SK-N-SH (cell line): Measurements from ENCODE around the gene NFIX. TPM values are rescaled to one million over a fixed set of nuclear protein-coding genes. Genes with fewer than 3 reads are reported as not detected.
A peak's percentile ranks its signal among the peaks of the same experiment; 100 is the strongest.

Experiments
- CTCF ChIA-PET: fragments of 300-600, 350-600 bp; formaldehyde crosslinking; extraction: SDS; loops from one replicate; lab custom pipeline; 2021; lab: Yijun Ruan, JAX
- POLR2A ChIA-PET: fragments of 350-600 bp; sonication (Branson Sonifier 250); formaldehyde crosslinking; extraction: SDS; loops from one replicate; lab custom pipeline; 2020; ENCODE audit warnings: antibody characterized with exemption, inconsistent platforms; lab: Yijun Ruan, JAX
- DNase-seq: peaks from one replicate; pipeline ENCODE4 v3.0.0; 2012
- H2AFZ ChIP-seq: fragments of 200-600 bp; sonication (generic); 2 replicates; pipeline ENCODE4 v1.8.1; 2016; ENCODE audit warnings: antibody characterized with exemption, mild to moderate bottlenecking, low read depth
- H3F3A ChIP-seq: fragments of 200-600 bp; sonication (generic); replicated peaks from 2 replicates; pipeline ENCODE3; 2016; ENCODE audit warnings: antibody characterized with exemption, mild to moderate bottlenecking; ENCODE audit not compliant: insufficient read depth
- H3K27ac ChIP-seq, 2 experiments: fragments of 200-500 bp in 1 of 2; fragments of 200-600 bp in 1 of 2; sonication (Bioruptor generic) in 1 of 2; sonication (generic), shearing (Covaris generic) in 1 of 2; 2 replicates each; pipeline versions ENCODE4 v1.5.1 to v1.6.1; 2014 to 2016; ENCODE audit warnings: low read depth in 2 of 2, inconsistent platforms in 1 of 2, low read length in 1 of 2, mild to moderate bottlenecking in 1 of 2, mixed read lengths in 1 of 2
- H3K27me3 ChIP-seq: fragments of 200-600 bp; sonication (generic), shearing (Covaris generic); 2 replicates; pipeline ENCODE4 v1.6.1; 2016; ENCODE audit warnings: mixed run types; ENCODE audit not compliant: insufficient read depth
- H3K36me3 ChIP-seq, 2 experiments: fragments of 200-500 bp in 1 of 2; fragments of 200-600 bp in 1 of 2; sonication (Bioruptor generic) in 1 of 2; sonication (generic) in 1 of 2; replicated peaks in 1 of 2; 2 replicates each; pipeline versions ENCODE3 to v1.5.1; 2014 to 2016; ENCODE audit warnings: low read length in 1 of 2, mild to moderate bottlenecking in 1 of 2; ENCODE audit not compliant: insufficient read depth in 2 of 2, control insufficient read depth in 1 of 2
- H3K4me1 ChIP-seq, 2 experiments: fragments of 200-500 bp in 1 of 2; fragments of 200-600 bp in 1 of 2; sonication (Bioruptor generic) in 1 of 2; sonication (generic), shearing (Covaris generic) in 1 of 2; 2 replicates each; pipeline versions ENCODE4 v1.5.1 to v1.6.1; 2014 to 2016; ENCODE audit warnings: low read depth in 1 of 2, low read length in 1 of 2, mixed run types in 1 of 2; ENCODE audit not compliant: insufficient read depth in 2 of 2, control insufficient read depth in 1 of 2
- H3K4me2 ChIP-seq: fragments of 200-600 bp; sonication (generic), shearing (Covaris generic); 2 replicates; pipeline ENCODE4 v1.6.1; 2017; ENCODE audit warnings: mixed run types
- H3K4me3 ChIP-seq, 2 experiments: fragments of 200-500 bp in 1 of 2; fragments of 200-600 bp in 1 of 2; sonication (Bioruptor generic) in 1 of 2; sonication (generic), shearing (Covaris generic) in 1 of 2; 2 replicates each; pipeline versions ENCODE4 v1.5.1 to v1.8.1; 2014 to 2016; ENCODE audit warnings: low read depth in 2 of 2, inconsistent platforms in 1 of 2, low read length in 1 of 2, mild to moderate bottlenecking in 1 of 2, mixed read lengths in 1 of 2, moderate library complexity in 1 of 2
- H3K79me2 ChIP-seq: fragments of 200-600 bp; sonication (generic); 2 replicates; pipeline ENCODE4 v1.8.1; 2017; ENCODE audit warnings: mild to moderate bottlenecking; ENCODE audit not compliant: insufficient read depth
- H3K9ac ChIP-seq: fragments of 200-600 bp; sonication (generic); 2 replicates; pipeline ENCODE4 v1.6.1; 2017; ENCODE audit warnings: mixed run types
- H3K9me2 ChIP-seq: fragments of 200-600 bp; sonication (generic); 2 replicates; pipeline ENCODE4 v1.6.1; 2017; ENCODE audit warnings: mixed run types
- H3K9me3 ChIP-seq: fragments of 200-600 bp; sonication (generic); 2 replicates; pipeline ENCODE4 v1.6.1; 2017; ENCODE audit warnings: mixed run types, mild to moderate bottlenecking, moderate library complexity
- H4K20me1 ChIP-seq: fragments of 200-600 bp; sonication (generic); 2 replicates; pipeline ENCODE4 v1.6.1; 2017; ENCODE audit warnings: mild to moderate bottlenecking, mixed run types; ENCODE audit not compliant: insufficient read depth
- CHD2 ChIP-seq: fragments of 150-350 bp; IDR thresholded peaks from 2 replicates; pipeline ENCODE4 v1.6.1; 2018; ENCODE audit warnings: low read length; ENCODE audit not compliant: partially characterized antibody
- ELF1 ChIP-seq: IDR thresholded peaks from 2 replicates; pipeline ENCODE4 v1.4.0; 2012
- EP300 ChIP-seq, 2 experiments: IDR thresholded peaks; 2 replicates each; pipeline versions ENCODE4 v1.4.0 to v1.6.1; 2012; ENCODE audit warnings: borderline replicate concordance in 1 of 2, low read depth in 1 of 2, low read length in 1 of 2
- EZH2phosphoT487 ChIP-seq: fragments of 200-600 bp; sonication (generic); IDR thresholded peaks from 2 replicates; pipeline ENCODE4 v1.6.1; 2017; ENCODE audit warnings: low read depth, mixed run types, mild to moderate bottlenecking, antibody characterized with exemption, moderate library complexity, borderline replicate concordance
- FOSL2 ChIP-seq: IDR thresholded peaks from 2 replicates; pipeline ENCODE4 v1.4.0; 2012; ENCODE audit warnings: low read depth, mild to moderate bottlenecking, moderate library complexity, borderline replicate concordance
- FOXJ3 ChIP-seq: sonication (generic); formaldehyde crosslinking; IDR thresholded peaks from 2 replicates; pipeline ENCODE4 v1.5.1; 2020; ENCODE audit warnings: mild to moderate bottlenecking, missing genetic modification reagents
- FOXM1 ChIP-seq: IDR thresholded peaks from 2 replicates; pipeline ENCODE4 v1.4.0; 2012; ENCODE audit warnings: low read depth, mild to moderate bottlenecking
- GABPA ChIP-seq: IDR thresholded peaks from 2 replicates; pipeline ENCODE4 v1.4.0; 2012; ENCODE audit warnings: low read depth, mild to moderate bottlenecking
- GATA2 ChIP-seq: sonication (generic); formaldehyde crosslinking; IDR thresholded peaks from 2 replicates; pipeline ENCODE4 v1.5.0; 2020; ENCODE audit warnings: mild to moderate bottlenecking, missing genetic modification reagents
- JUND ChIP-seq: IDR thresholded peaks from 2 replicates; pipeline ENCODE4 v1.4.0; 2012
- MEF2A ChIP-seq: IDR thresholded peaks from 2 replicates; pipeline ENCODE4 v1.4.0; 2012; ENCODE audit warnings: low read depth, borderline replicate concordance
- MXI1 ChIP-seq: IDR thresholded peaks from 2 replicates; pipeline ENCODE4 v1.6.1; 2012; ENCODE audit warnings: mild to moderate bottlenecking, low read depth, low read length, improper control_type of control experiment
- NFIC ChIP-seq: IDR thresholded peaks from 2 replicates; pipeline ENCODE4 v1.4.0; 2012; ENCODE audit warnings: borderline replicate concordance
- NRF1 ChIP-seq: IDR thresholded peaks from 2 replicates; pipeline ENCODE4 v1.6.1; 2012; ENCODE audit warnings: low read depth, mild to moderate bottlenecking, low read length
- RFX5 ChIP-seq: IDR thresholded peaks from 2 replicates; pipeline ENCODE4 v1.6.1; 2012; ENCODE audit warnings: mild to moderate bottlenecking, improper control_type of control experiment, low read length
- RXRA ChIP-seq: IDR thresholded peaks from 2 replicates; pipeline ENCODE4 v1.4.0; 2012; ENCODE audit warnings: low read depth, mild to moderate bottlenecking, borderline replicate concordance
- SIN3A ChIP-seq: IDR thresholded peaks from 2 replicates; pipeline ENCODE4 v1.6.1; 2012; ENCODE audit warnings: low read depth, mild to moderate bottlenecking, low read length, moderate library complexity, borderline replicate concordance
- SMC3 ChIP-seq: IDR thresholded peaks from 2 replicates; pipeline ENCODE4 v1.6.1; 2012; ENCODE audit warnings: low read depth, low read length, improper control_type of control experiment
- TCF12 ChIP-seq: IDR thresholded peaks from 2 replicates; pipeline ENCODE4 v1.4.0; 2012
- TEAD4 ChIP-seq: IDR thresholded peaks from 2 replicates; pipeline ENCODE4 v1.4.0; 2012; ENCODE audit warnings: mild to moderate bottlenecking, borderline replicate concordance; ENCODE audit not compliant: insufficient read depth
- WGBS: methylation state at CpG from one replicate; pipeline ENCODE4 v1.1.6; 2017; ENCODE audit warnings: low lambda C conversion rate; 5-methylcytosine and 5-hydroxymethylcytosine counted together
- polyA plus RNA-seq, 3 experiments: library from polyadenylated mRNA; depleted of rRNA; stranded (reverse); fragments of >200 nt; gene quantifications; 2 replicates each; pipeline ENCODE4 v1.2.3, GENCODE V29; 2012
- TF ChIP-seq, protein P1 (sequence below): IDR thresholded peaks from 2 replicates; pipeline ENCODE4 v1.4.0; 2012; ENCODE audit warnings: low read depth, borderline replicate concordance
- TF ChIP-seq, protein P2 (sequence below): IDR thresholded peaks from 2 replicates; pipeline ENCODE4; 2012
- TF ChIP-seq, protein P3 (sequence below): IDR thresholded peaks from 2 replicates; pipeline ENCODE4 v1.4.0; 2012; ENCODE audit warnings: low read depth
- TF ChIP-seq, protein P4 (sequence below): fragments of 200-600 bp; sonication (generic); IDR thresholded peaks from 2 replicates; pipeline ENCODE4 v1.6.1; 2017; ENCODE audit warnings: antibody characterized with exemption, mild to moderate bottlenecking, moderate library complexity
- TF ChIP-seq, protein P5 (sequence below): fragments of 150-350 bp; IDR thresholded peaks from 2 replicates; pipeline ENCODE4 v1.6.1; 2016; ENCODE audit warnings: mild to moderate bottlenecking, low read depth, low read length
- TF ChIP-seq, protein P6 (sequence below): IDR thresholded peaks from 2 replicates; pipeline ENCODE4 v1.4.0; 2012; ENCODE audit warnings: low read depth, borderline replicate concordance

The NFIX gene
- polyA plus RNA-seq, 1 of the 3 experiments (the other 2 are of a cell fraction), result 14.8 TPM

DNA sequence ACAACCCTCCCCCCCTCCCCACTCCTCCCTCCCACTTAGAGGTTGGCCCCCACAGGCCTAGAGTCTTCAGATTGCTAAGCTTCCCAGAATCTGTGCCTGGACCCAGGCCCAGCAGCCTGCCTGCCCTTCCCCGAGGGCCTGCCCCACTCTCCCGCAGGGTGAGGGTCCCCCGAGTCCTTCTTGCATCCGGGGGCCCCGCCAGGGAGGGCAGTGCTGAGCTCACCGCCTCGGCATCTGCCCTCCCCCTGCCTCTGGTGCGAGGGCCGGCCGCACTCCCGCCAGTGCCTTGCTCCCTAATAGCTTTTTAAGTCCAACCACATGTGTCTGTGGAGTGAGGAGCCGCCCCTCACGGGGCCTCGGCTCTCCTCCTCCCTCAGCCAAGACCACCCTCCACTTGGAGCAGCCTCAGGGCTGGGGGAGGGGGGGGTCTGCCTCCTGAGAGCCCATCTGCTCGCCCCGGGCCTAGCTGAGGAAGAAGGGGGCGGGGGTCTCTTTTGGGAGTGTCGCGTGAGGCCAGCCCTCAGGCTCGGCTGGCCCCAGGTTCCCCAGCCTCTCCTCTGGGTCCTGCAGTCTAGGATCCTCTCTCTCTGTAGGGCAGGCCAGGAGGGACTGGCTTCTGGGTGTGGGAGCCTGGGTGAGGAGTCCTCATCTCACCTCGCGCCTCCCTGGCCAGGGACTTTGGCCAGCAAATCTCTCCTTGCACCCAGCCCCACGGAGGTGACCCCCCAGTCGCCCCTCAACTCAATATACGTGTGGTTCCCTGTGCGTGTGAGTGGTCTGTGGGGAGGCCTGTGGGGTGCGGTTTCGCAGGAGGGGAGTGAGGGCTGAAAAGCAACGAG, 60.2 kb downstream of the NFIX start:
- DNase-seq, result peak; percentile 89
- Histone ChIP-seq H3K9ac (peak overlapping the region; percentile 93), H3K36me3 (no peaks in the 10 kb centered on the region), H3K4me2 (peak overlapping the region; percentile 88), H3F3A (peaks cover 36% of the 10 kb centered on the region), H2AFZ (no peak overlapping the region), H3K9me3 (no peaks in the 10 kb centered on the region), H3K4me3 (peak overlapping the region; percentile 27 to 47), H3K27me3 (no peaks in the 10 kb centered on the region), H3K27ac (peak overlapping the region; percentile 100), H3K9me2 (no peaks in the 10 kb centered on the region), H3K79me2 (peaks cover 54% of the 10 kb centered on the region; the same call in 1 of the 2 replicates), H3K4me1 (peaks cover 85 to 99% of the 10 kb centered on the region in 2 experiments), H4K20me1 (no peaks in the 10 kb centered on the region)
- 16% methylated on average over 11 of the region's 29 CpGs for WGBS
- POLR2A ChIA-PET, result interaction anchor here (0.8 to 2.5 kb wide), 12 partner anchors 12 to 97 kb away, joined by 3 to 11 read pairs (median 4); no protein-coding TSS in a partner anchor
- CTCF ChIA-PET, result interaction anchor here (0.6 to 35.2 kb wide), 15 partner anchors 10 to 1351 kb away, joined by 3 to 506 read pairs (median 5); partner anchors contain the start of gene DAND5
- TF ChIP-seq ELF1 (peak; percentile 29; the same call in 1 of the 2 replicates), FOXM1 (peak; percentile 46; the same call in 1 of the 2 replicates), MXI1 (0 out of 2 replicates have a peak, but pooled peaks have one; percentile 36), TEAD4 (peak; percentile 93), GABPA (no peak; the same call in 1 of the 2 replicates), SMC3 (no peak), EP300 (IDR thresholded peaks at IDR 0.05; ENCODE audit: borderline replicate concordance in 1 of 2, low read depth in 1 of 2, low read length in 1 of 2) (peak; percentile 62 to 92), MEF2A (peak; percentile 15; the same call in 1 of the 2 replicates), EZH2phosphoT487 (no peak), FOSL2 (peak; percentile 64), NFIC (peak; percentile 87), RFX5 (no peak), RXRA (peak; percentile 85), NRF1 (no peak), TCF12 (peak; percentile 92), GATA2 (CRISPR knock-in tag) (no peak), JUND (peak; percentile 80), SIN3A (peak; percentile 30; the same call in 1 of the 2 replicates), FOXJ3 (CRISPR knock-in tag) (no peak), CHD2 (peak; percentile 75)
- TF ChIP-seq, protein P1, sequence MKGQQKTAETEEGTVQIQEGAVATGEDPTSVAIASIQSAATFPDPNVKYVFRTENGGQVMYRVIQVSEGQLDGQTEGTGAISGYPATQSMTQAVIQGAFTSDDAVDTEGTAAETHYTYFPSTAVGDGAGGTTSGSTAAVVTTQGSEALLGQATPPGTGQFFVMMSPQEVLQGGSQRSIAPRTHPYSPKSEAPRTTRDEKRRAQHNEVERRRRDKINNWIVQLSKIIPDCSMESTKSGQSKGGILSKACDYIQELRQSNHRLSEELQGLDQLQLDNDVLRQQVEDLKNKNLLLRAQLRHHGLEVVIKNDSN, result no peak
- TF ChIP-seq, protein P2, sequence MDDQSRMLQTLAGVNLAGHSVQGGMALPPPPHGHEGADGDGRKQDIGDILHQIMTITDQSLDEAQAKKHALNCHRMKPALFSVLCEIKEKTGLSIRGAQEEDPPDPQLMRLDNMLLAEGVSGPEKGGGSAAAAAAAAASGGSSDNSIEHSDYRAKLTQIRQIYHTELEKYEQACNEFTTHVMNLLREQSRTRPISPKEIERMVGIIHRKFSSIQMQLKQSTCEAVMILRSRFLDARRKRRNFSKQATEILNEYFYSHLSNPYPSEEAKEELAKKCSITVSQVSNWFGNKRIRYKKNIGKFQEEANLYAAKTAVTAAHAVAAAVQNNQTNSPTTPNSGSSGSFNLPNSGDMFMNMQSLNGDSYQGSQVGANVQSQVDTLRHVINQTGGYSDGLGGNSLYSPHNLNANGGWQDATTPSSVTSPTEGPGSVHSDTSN, result peak; percentile 60; the same call in 1 of the 2 replicates
- TF ChIP-seq, protein P3, sequence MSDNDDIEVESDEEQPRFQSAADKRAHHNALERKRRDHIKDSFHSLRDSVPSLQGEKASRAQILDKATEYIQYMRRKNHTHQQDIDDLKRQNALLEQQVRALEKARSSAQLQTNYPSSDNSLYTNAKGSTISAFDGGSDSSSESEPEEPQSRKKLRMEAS, result peak; percentile 93
- TF ChIP-seq, protein P4, sequence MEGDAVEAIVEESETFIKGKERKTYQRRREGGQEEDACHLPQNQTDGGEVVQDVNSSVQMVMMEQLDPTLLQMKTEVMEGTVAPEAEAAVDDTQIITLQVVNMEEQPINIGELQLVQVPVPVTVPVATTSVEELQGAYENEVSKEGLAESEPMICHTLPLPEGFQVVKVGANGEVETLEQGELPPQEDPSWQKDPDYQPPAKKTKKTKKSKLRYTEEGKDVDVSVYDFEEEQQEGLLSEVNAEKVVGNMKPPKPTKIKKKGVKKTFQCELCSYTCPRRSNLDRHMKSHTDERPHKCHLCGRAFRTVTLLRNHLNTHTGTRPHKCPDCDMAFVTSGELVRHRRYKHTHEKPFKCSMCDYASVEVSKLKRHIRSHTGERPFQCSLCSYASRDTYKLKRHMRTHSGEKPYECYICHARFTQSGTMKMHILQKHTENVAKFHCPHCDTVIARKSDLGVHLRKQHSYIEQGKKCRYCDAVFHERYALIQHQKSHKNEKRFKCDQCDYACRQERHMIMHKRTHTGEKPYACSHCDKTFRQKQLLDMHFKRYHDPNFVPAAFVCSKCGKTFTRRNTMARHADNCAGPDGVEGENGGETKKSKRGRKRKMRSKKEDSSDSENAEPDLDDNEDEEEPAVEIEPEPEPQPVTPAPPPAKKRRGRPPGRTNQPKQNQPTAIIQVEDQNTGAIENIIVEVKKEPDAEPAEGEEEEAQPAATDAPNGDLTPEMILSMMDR, result no peak
- TF ChIP-seq, protein P5, sequence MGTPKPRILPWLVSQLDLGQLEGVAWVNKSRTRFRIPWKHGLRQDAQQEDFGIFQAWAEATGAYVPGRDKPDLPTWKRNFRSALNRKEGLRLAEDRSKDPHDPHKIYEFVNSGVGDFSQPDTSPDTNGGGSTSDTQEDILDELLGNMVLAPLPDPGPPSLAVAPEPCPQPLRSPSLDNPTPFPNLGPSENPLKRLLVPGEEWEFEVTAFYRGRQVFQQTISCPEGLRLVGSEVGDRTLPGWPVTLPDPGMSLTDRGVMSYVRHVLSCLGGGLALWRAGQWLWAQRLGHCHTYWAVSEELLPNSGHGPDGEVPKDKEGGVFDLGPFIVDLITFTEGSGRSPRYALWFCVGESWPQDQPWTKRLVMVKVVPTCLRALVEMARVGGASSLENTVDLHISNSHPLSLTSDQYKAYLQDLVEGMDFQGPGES, result no peak
- TF ChIP-seq, protein P6, sequence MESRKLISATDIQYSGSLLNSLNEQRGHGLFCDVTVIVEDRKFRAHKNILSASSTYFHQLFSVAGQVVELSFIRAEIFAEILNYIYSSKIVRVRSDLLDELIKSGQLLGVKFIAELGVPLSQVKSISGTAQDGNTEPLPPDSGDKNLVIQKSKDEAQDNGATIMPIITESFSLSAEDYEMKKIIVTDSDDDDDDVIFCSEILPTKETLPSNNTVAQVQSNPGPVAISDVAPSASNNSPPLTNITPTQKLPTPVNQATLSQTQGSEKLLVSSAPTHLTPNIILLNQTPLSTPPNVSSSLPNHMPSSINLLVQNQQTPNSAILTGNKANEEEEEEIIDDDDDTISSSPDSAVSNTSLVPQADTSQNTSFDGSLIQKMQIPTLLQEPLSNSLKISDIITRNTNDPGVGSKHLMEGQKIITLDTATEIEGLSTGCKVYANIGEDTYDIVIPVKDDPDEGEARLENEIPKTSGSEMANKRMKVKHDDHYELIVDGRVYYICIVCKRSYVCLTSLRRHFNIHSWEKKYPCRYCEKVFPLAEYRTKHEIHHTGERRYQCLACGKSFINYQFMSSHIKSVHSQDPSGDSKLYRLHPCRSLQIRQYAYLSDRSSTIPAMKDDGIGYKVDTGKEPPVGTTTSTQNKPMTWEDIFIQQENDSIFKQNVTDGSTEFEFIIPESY, result no peak; the same call in none of the 2 replicates
